H1 (cell line): ENCODE measurements around the gene FANCI. TPM values are rescaled to one million over a fixed set of nuclear protein-coding genes. Genes with fewer than 3 reads are reported as not detected.

ENCODE experiments used
- CTCF ChIA-PET: fragments of 300-600 bp; sonication (Branson Sonifier 250); formaldehyde crosslinking; loops from one replicate; lab custom pipeline; 2021; ENCODE audit not compliant: partially characterized antibody; lab: Charles Lee
- POLR2A ChIA-PET: fragments of 300-600 bp; sonication (Branson Sonifier 250); formaldehyde crosslinking; loops from one replicate; lab custom pipeline; 2021; ENCODE audit warnings: inconsistent platforms; ENCODE audit not compliant: partially characterized antibody; lab: Charles Lee
- DNase-seq, 2 experiments: peaks; one replicate each; pipeline versions ENCODE4 v3.0.0 to v3.0.0-alpha.2; 2010 to 2022; ENCODE audit warnings: low spot score in 2 of 2, low read depth in 1 of 2, mixed read lengths in 1 of 2
- FAIRE-seq: peaks from 2 replicates; lab custom pipeline; 2011; peaks lifted over from hg19 to GRCh38; lab: Jason Lieb, UNC
- H2AFZ ChIP-seq: 2 replicates; pipeline ENCODE4 v1.8.1; 2012; ENCODE audit warnings: low read length, inconsistent platforms
- H2AK5ac ChIP-seq: 2 replicates; pipeline ENCODE4 v1.6.1; 2013; ENCODE audit warnings: low read depth, low read length
- H2BK120ac ChIP-seq: replicated peaks from 2 replicates; pipeline ENCODE3; 2013; ENCODE audit warnings: low read depth, low read length, inconsistent platforms
- H2BK12ac ChIP-seq: 2 replicates; pipeline ENCODE4 v1.6.1; 2013; ENCODE audit warnings: low read depth, low read length
- H2BK15ac ChIP-seq: 2 replicates; pipeline ENCODE4 v1.6.1; 2013; ENCODE audit warnings: low read length
- H2BK20ac ChIP-seq: 2 replicates; pipeline ENCODE4 v1.6.1; 2013; ENCODE audit warnings: low read length
- H2BK5ac ChIP-seq: 2 replicates; pipeline ENCODE4 v1.6.1; 2013; ENCODE audit warnings: low read depth, low read length
- H3K14ac ChIP-seq: 2 replicates; pipeline ENCODE4 v1.6.1; 2013; ENCODE audit warnings: inconsistent platforms; ENCODE audit not compliant: insufficient read length
- H3K18ac ChIP-seq: 2 replicates; pipeline ENCODE4 v1.6.1; 2013; ENCODE audit warnings: low read length; ENCODE audit errors: extremely low read depth
- H3K23ac ChIP-seq: 2 replicates; pipeline ENCODE4 v1.6.1; 2013; ENCODE audit warnings: inconsistent platforms; ENCODE audit not compliant: insufficient read length
- H3K23me2 ChIP-seq: 2 replicates; pipeline ENCODE4 v1.6.1; 2013; ENCODE audit warnings: low read depth, low read length
- H3K27ac ChIP-seq: 2 replicates; pipeline ENCODE4 v1.6.1; 2011; ENCODE audit warnings: low read depth, low read length, inconsistent platforms
- H3K27me3 ChIP-seq, 4 experiments: replicated peaks in 1 of 4; 1 replicate in 1 of 4; 2 replicates in 3 of 4; pipeline versions ENCODE4 v1.6.1 to v1.8.1; 2011 to 2013; ENCODE audit warnings: low read length in 3 of 4, mild to moderate bottlenecking in 3 of 4, inconsistent platforms in 2 of 4, mixed read lengths in 2 of 4, moderate library complexity in 1 of 4; ENCODE audit not compliant: control insufficient read depth in 3 of 4, insufficient read depth in 3 of 4; ENCODE audit errors: extremely low read depth in 1 of 4
- H3K36me3 ChIP-seq, 4 experiments: 2 replicates each; pipeline versions ENCODE4 v1.6.1 to v1.8.1; 2011 to 2013; ENCODE audit warnings: mild to moderate bottlenecking in 4 of 4, low read length in 3 of 4, moderate library complexity in 2 of 4, control low read depth in 1 of 4, inconsistent platforms in 1 of 4; ENCODE audit not compliant: insufficient read depth in 4 of 4, control insufficient read depth in 2 of 4
- H3K4ac ChIP-seq: replicated peaks from 2 replicates; pipeline ENCODE3; 2013; ENCODE audit warnings: low read length, low read depth, mixed read lengths, inconsistent platforms; ENCODE audit not compliant: insufficient read length
- H3K4me1 ChIP-seq, 4 experiments: replicated peaks in 1 of 4; 1 replicate in 1 of 4; 2 replicates in 3 of 4; pipeline versions ENCODE4 v1.6.1 to v1.8.1; 2011 to 2013; ENCODE audit warnings: low read length in 3 of 4, inconsistent platforms in 2 of 4, mixed read lengths in 1 of 4; ENCODE audit not compliant: insufficient read depth in 4 of 4, control insufficient read depth in 3 of 4
- H3K4me2 ChIP-seq, 2 experiments: 2 replicates each; pipeline versions ENCODE4 v1.6.1 to v1.8.1; 2011 to 2013; ENCODE audit warnings: low read depth in 2 of 2, low read length in 2 of 2, control low read depth in 1 of 2, inconsistent platforms in 1 of 2, mild to moderate bottlenecking in 1 of 2; ENCODE audit not compliant: insufficient read depth in 1 of 2
- H3K4me3 ChIP-seq, 4 experiments: fragments of 200-600, 300-600 bp in 1 of 4; sonication (generic), shearing (Covaris generic), sonication (Bioruptor Twin) in 1 of 4; 2 replicates each; pipeline versions ENCODE4 v1.5.1 to v1.8.1; 2011 to 2016; ENCODE audit warnings: low read length in 4 of 4, low read depth in 3 of 4, control low read depth in 2 of 4, inconsistent platforms in 2 of 4, mild to moderate bottlenecking in 2 of 4, mixed read lengths in 1 of 4, moderate library complexity in 1 of 4; ENCODE audit not compliant: insufficient read depth in 2 of 4; ENCODE audit errors: extremely low read depth in 1 of 4
- H3K56ac ChIP-seq: replicated peaks from 2 replicates; pipeline ENCODE3; 2013; ENCODE audit warnings: low read depth, mild to moderate bottlenecking, mixed read lengths, low read length, inconsistent platforms; ENCODE audit not compliant: insufficient read length
- H3K79me1 ChIP-seq: 2 replicates; pipeline ENCODE4 v1.6.1; 2013; ENCODE audit warnings: low read depth, low read length, control low read depth
- H3K79me2 ChIP-seq, 2 experiments: 2 replicates each; pipeline versions ENCODE4 v1.6.1 to v1.8.1; 2012 to 2013; ENCODE audit warnings: low read length in 2 of 2, mild to moderate bottlenecking in 2 of 2, inconsistent platforms in 1 of 2; ENCODE audit not compliant: insufficient read depth in 2 of 2, control insufficient read depth in 1 of 2
- H3K9ac ChIP-seq, 4 experiments: replicated peaks in 1 of 4; 1 replicate in 1 of 4; 2 replicates in 3 of 4; pipeline versions ENCODE4 v1.6.1 to v1.8.1; 2011 to 2013; ENCODE audit warnings: low read depth in 3 of 4, low read length in 3 of 4, control low read depth in 2 of 4, mild to moderate bottlenecking in 2 of 4, moderate library complexity in 2 of 4, inconsistent platforms in 1 of 4; ENCODE audit errors: extremely low read depth in 1 of 4
- H3K9me3 ChIP-seq, 2 experiments: 2 replicates each; pipeline versions ENCODE4 v1.6.1 to v1.8.1; 2012 to 2013; ENCODE audit warnings: mild to moderate bottlenecking in 2 of 2, moderate library complexity in 2 of 2, control low read depth in 1 of 2, inconsistent platforms in 1 of 2, low read depth in 1 of 2, low read length in 1 of 2, mixed read lengths in 1 of 2; ENCODE audit not compliant: insufficient read depth in 2 of 2
- H4K20me1 ChIP-seq, 2 experiments: replicated peaks in 1 of 2; 2 replicates each; pipeline versions ENCODE3 to v1.8.1; 2011 to 2013; ENCODE audit warnings: inconsistent platforms in 2 of 2, low read length in 2 of 2, mild to moderate bottlenecking in 1 of 2; ENCODE audit not compliant: insufficient read depth in 2 of 2, control insufficient read depth in 1 of 2
- H4K5ac ChIP-seq: 2 replicates; pipeline ENCODE4 v1.6.1; 2013; ENCODE audit warnings: low read length, low read depth, mixed read lengths, inconsistent platforms; ENCODE audit not compliant: insufficient read length
- H4K8ac ChIP-seq: 2 replicates; pipeline ENCODE4 v1.8.0; 2013; ENCODE audit warnings: mild to moderate bottlenecking, moderate library complexity, low read length, inconsistent platforms; ENCODE audit not compliant: insufficient read depth; ENCODE audit errors: extremely low read depth
- H4K91ac ChIP-seq: replicated peaks from 2 replicates; pipeline ENCODE3; 2013; ENCODE audit warnings: low read length, mixed read lengths, inconsistent platforms; ENCODE audit not compliant: insufficient read length
- CBX5 ChIP-seq: fragments of 300-800, 300-1000 bp; sonication (generic); IDR thresholded peaks from 2 replicates; pipeline ENCODE4 v1.7.1; 2016; ENCODE audit warnings: antibody characterized with exemption, low read length, low read depth
- CBX8 ChIP-seq: fragments of 300-800, 300-1000 bp; sonication (generic); IDR thresholded peaks from 2 replicates; pipeline ENCODE4 v1.7.1; 2016; ENCODE audit warnings: low read depth, low read length, borderline replicate concordance
- CEBPB ChIP-seq: IDR thresholded peaks from 2 replicates; pipeline ENCODE4 v1.6.1; 2012; ENCODE audit warnings: low read depth, low read length
- CHD2 ChIP-seq: IDR thresholded peaks from 2 replicates; pipeline ENCODE4 v1.6.1; 2012; ENCODE audit warnings: low read length, improper control_type of control experiment
- CREB1 ChIP-seq: IDR thresholded peaks from 2 replicates; pipeline ENCODE4 v1.6.1; 2012; ENCODE audit warnings: inconsistent platforms
- JUN ChIP-seq: IDR thresholded peaks from 2 replicates; pipeline ENCODE4 v1.6.1; 2011; ENCODE audit warnings: low read depth, mild to moderate bottlenecking, improper control_type of control experiment, low read length
- KDM1A ChIP-seq: fragments of 200-600, 300-600 bp; sonication (generic); IDR thresholded peaks from 2 replicates; pipeline ENCODE4 v1.7.1; 2016; ENCODE audit warnings: mild to moderate bottlenecking, low read length, borderline replicate concordance
- KDM5A ChIP-seq: fragments of 200-600 bp; IDR thresholded peaks from 2 replicates; pipeline ENCODE4 v1.7.1; 2012; ENCODE audit warnings: mild to moderate bottlenecking, low read length, inconsistent platforms, mixed read lengths
- POLR2A ChIP-seq, 2 experiments: IDR thresholded peaks; 1 replicate in 1 of 2; 2 replicates in 1 of 2; pipeline ENCODE4 v1.6.1; 2011; ENCODE audit warnings: low read depth in 2 of 2, low read length in 2 of 2, mild to moderate bottlenecking in 2 of 2; ENCODE audit errors: control extremely low read depth in 1 of 2
- POLR2AphosphoS5 ChIP-seq: IDR thresholded peaks from 2 replicates; pipeline ENCODE4 v1.6.1; 2011; ENCODE audit warnings: low read depth, low read length
- RXRA ChIP-seq: IDR thresholded peaks from 2 replicates; pipeline ENCODE4 v1.6.1; 2011; ENCODE audit warnings: low read depth, mild to moderate bottlenecking, low read length, moderate library complexity; ENCODE audit not compliant: insufficient read depth
- SRF ChIP-seq: IDR thresholded peaks from 2 replicates; pipeline ENCODE4 v1.6.1; 2011; ENCODE audit warnings: mild to moderate bottlenecking, low read depth, low read length, moderate library complexity
- TCF12 ChIP-seq: IDR thresholded peaks from 2 replicates; pipeline ENCODE4 v1.6.1; 2011; ENCODE audit warnings: low read depth, mild to moderate bottlenecking, low read length
- WGBS, 2 experiments: shearing (Covaris generic) in 1 of 2; methylation state at CpG; one replicate each; pipeline versions ENCODE4 v1.1.6 to v1.1.7; 2013 to 2015; ENCODE audit warnings: low lambda C conversion rate in 2 of 2, mixed read lengths in 2 of 2, inconsistent platforms in 1 of 2, low coverage in 1 of 2, missing lambda C conversion rate in 1 of 2; ENCODE audit not compliant: insufficient replicate concordance in 2 of 2, insufficient coverage in 1 of 2, insufficient read length in 1 of 2; ENCODE audit errors: extremely low coverage in 1 of 2, missing lambda C conversion rate in 1 of 2; 5-methylcytosine and 5-hydroxymethylcytosine counted together
- polyA plus RNA-seq, 7 experiments: library from polyadenylated mRNA; depleted of rRNA in 3 of 7; stranded (reverse) in 5 of 7; unstranded in 2 of 7; fragments of >200 nt in 5 of 7; fragments of 200-250 nt in 2 of 7; gene quantifications; 1 replicate in 5 of 7; 2 replicates in 1 of 7; 4 replicates in 1 of 7; pipeline versions ENCODE4 v1.2.1 to v1.2.3, GENCODE V29; 2011 to 2013; ENCODE audit warnings: missing spikeins in 2 of 7, mixed read lengths in 2 of 7
- total RNA-seq: library from RNA; stranded (reverse); fragmentation: NEBNext Ultra II Directional; extraction: Animal tissue kit (Norgen Biotek cat#: 25700); gene quantifications from 2 replicates; pipeline ENCODE4 v1.2.1, GENCODE V29; 2021
- TF ChIP-seq, protein P1 (sequence below): IDR thresholded peaks from 2 replicates; pipeline ENCODE4 v1.6.1; 2012; ENCODE audit warnings: inconsistent platforms
- TF ChIP-seq, protein P2 (sequence below): IDR thresholded peaks from 2 replicates; pipeline ENCODE4 v1.6.1; 2012; ENCODE audit warnings: inconsistent platforms

The FANCI gene
- total and polyA plus RNA-seq, 2 of the 8 experiments (the other 6 are each of a cell fraction or from before 2014, with no cell fraction given): 37.8 to 115 TPM

DNA sequence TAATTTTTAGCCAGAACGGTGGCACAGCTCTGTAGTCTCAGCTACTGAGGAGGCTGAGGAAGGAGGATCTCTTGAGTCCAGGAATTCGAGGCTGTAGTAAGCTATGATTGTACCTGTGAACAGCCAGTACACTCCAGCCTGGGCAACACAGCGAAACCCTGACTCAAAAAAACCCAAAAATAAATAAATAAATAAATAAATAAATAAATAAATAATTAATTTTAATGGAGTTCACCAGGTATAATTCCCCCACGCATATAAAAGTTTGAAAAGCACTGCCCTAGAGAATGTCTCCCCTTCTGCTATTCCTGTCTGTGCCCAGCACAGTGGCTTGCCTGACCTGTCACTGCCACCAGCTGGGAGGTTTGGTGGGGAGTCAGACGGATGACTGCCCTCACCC lies 18.2 kb upstream of the FANCI start:
- DNase-seq (no peak), FAIRE-seq (no peak)
- H3K9ac ChIP-seq: no peak overlapping the region
- H2BK120ac ChIP-seq: no peak overlapping the region
- no peak overlapping the region for H4K5ac ChIP-seq
- H3K9me3 ChIP-seq: no peaks in the 10 kb centered on the region
- no peak overlapping the region for H3K4me3 ChIP-seq
- H2BK12ac ChIP-seq: no peak overlapping the region
- no peak overlapping the region for H4K91ac ChIP-seq
- WGBS, 2 experiments: 95% methylated on average over 5 of the region's 5 CpGs; no CpG with 5 or more reads in 1 of the 2 experiments
- no peak overlapping the region for H2BK5ac ChIP-seq
- no peak overlapping the region for H3K4ac ChIP-seq
- H3K18ac ChIP-seq: no peak overlapping the region
- H2AFZ ChIP-seq: no peak overlapping the region
- no peak overlapping the region for H3K23ac ChIP-seq
- H3K23me2 ChIP-seq: no peaks in the 10 kb centered on the region
- no peaks in the 10 kb centered on the region for H3K79me2 ChIP-seq
- ChIA-PET CTCF (interaction anchor here (1.2 to 2.3 kb wide), 2 partner anchors 8 to 18 kb away, joined by 4 to 14 read pairs; no protein-coding TSS in a partner anchor), POLR2A (no interaction called here)
- H3K14ac ChIP-seq: no peak overlapping the region
- no peaks in the 10 kb centered on the region for H3K79me1 ChIP-seq
- H2AK5ac ChIP-seq: no peak overlapping the region
- no peaks in the 10 kb centered on the region for H3K36me3 ChIP-seq
- no peak overlapping the region for H4K8ac ChIP-seq
- H3K4me2 ChIP-seq: no peak overlapping the region
- H3K4me1 ChIP-seq: no peaks in the 10 kb centered on the region; a peak in 2 of 7 replicates
- no peak overlapping the region for H3K27ac ChIP-seq
- no peaks in the 10 kb centered on the region for H4K20me1 ChIP-seq
- H2BK20ac ChIP-seq: no peak overlapping the region
- no peaks in the 10 kb centered on the region for H3K27me3 ChIP-seq
- no peak overlapping the region for H2BK15ac ChIP-seq
- no peak overlapping the region for H3K56ac ChIP-seq
- no peak for TF ChIP-seq POLR2AphosphoS5
- no peak for TF ChIP-seq RXRA
- TF ChIP-seq CBX8: no peak
- no peak for TF ChIP-seq KDM1A
- TF ChIP-seq KDM5A: no peak
- TF ChIP-seq SRF: no peak
- TF ChIP-seq, protein P1, sequence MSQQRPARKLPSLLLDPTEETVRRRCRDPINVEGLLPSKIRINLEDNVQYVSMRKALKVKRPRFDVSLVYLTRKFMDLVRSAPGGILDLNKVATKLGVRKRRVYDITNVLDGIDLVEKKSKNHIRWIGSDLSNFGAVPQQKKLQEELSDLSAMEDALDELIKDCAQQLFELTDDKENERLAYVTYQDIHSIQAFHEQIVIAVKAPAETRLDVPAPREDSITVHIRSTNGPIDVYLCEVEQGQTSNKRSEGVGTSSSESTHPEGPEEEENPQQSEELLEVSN: no peak
- TF ChIP-seq, protein P2, sequence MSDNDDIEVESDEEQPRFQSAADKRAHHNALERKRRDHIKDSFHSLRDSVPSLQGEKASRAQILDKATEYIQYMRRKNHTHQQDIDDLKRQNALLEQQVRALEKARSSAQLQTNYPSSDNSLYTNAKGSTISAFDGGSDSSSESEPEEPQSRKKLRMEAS: no peak
- TF ChIP-seq CREB1: no peak
- no peak for TF ChIP-seq CBX5
- no peak for TF ChIP-seq CEBPB
- no peak for TF ChIP-seq POLR2A (IDR thresholded peaks at IDR 0.05; ENCODE audit: control extremely low read depth in 1 of 2, low read depth in 2 of 2, low read length in 2 of 2)
- TF ChIP-seq TCF12: no peak
- TF ChIP-seq JUN: no peak
- no peak for TF ChIP-seq CHD2
